Stimulated activated CD4-positive, alpha-beta T cell treated with anti-CD3 and anti-CD28 coated beads, Interleukin-2, amount 100 ng/mL, for 24 hours (primary cell): Measurements from ENCODE around the gene LIN28A.

Experiments
- DNase-seq, 2 donors: peaks; one replicate each; pipeline ENCODE4 v3.0.0-alpha.2; 2020

LIN28A gene

GRCh38 chr1:26438041-26438440 is 27.4 kb downstream of the LIN28A start:
- no peak for DNase-seq

GRCh38 chr1:26440259-26440658 is 29.6 kb downstream of the LIN28A start:
- DNase-seq = no peak

DNA sequence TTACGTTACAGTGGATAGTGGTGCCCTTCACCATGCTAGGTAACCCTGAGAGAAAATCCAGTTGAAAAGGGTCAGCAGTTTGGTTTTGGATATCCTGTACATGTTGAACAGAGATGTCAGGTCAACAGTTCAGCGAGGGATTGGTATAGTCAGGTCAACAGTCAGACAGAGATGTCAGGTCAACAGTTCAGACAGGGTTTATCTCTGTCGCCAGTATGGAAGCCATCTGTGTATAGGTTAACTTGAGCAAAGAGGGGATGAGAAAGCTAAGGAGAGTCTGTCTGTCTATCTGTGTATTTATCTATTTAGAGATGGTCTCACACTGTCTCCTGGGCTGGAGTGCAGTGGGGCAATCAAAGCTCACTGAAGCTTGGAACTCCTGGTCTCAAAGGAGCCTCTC is 39.3 kb downstream of the LIN28A start:
- no peak for DNase-seq

DNA sequence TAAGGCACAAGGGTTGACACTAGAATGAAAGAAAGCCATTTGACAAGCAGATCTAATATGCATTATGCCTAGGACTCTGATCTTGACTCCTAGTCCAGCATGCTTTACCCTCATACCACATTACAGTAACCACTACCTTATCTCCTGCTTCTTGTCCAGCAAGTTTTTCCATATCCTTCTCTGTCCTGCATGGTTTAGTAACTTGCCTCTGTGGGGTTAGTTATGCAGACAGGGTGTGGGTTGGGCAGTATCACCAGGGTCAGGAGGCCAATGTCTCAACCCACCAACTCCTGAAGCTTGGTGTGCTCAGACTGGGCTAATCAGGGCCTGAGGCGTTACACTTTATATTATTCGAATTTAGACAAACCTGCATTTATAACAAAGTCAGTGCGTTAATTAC is 40.3 kb downstream of the LIN28A start:
- DNase-seq = no peak

- DNase-seq = no peak
Measured at GRCh38 chr1:26452459-26453183, 42.0 kb downstream of the LIN28A start.

DNA sequence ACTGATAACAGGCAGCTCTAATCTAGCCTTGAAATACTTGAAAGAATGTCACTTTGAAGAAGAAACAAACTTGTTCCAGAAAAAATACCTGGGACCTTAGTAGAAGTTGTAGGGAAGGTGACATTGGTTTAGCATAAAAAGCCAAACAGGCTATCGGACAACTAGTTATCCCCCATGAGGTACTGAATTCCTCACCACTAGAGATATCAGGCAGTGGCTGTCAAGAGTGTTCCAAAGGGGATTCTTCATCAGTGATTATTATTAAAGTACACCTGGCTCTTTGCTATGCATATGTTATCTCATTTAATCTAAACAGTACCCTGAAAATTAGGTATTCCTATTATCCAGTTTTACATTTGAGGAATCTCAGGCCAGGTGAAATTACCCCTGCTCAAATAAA is 48.5 kb downstream of the LIN28A start:
- no peak for DNase-seq

DNA sequence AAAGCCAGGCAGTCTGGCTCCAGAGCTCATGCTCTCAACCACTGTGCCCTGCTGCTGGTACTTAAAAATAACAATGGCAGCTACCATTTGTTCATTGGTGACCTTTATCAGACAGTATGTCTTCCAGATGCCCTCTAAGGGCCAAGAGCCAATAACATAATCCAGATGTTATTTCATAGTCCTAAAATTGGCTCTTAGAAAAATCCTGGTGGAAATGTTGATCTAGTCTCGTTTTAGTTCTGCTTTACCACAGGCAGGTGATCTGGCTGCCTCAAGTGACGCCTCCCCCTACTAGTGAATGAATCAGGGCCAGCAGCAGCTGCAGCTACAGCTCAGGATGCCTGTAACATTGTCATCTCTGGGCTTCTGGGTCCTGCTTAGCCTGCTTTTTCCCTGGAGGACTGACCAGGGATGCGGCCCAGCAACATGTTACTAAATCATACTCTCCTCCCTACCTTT is 49.0 kb downstream of the LIN28A start:
- DNase-seq = no peak

GRCh38 chr1:26468911-26469310 is 58.3 kb downstream of the LIN28A start:
- no peak for DNase-seq

GRCh38 chr1:26469558-26469957 is 58.9 kb downstream of the LIN28A start:
- no peak for DNase-seq

DNA sequence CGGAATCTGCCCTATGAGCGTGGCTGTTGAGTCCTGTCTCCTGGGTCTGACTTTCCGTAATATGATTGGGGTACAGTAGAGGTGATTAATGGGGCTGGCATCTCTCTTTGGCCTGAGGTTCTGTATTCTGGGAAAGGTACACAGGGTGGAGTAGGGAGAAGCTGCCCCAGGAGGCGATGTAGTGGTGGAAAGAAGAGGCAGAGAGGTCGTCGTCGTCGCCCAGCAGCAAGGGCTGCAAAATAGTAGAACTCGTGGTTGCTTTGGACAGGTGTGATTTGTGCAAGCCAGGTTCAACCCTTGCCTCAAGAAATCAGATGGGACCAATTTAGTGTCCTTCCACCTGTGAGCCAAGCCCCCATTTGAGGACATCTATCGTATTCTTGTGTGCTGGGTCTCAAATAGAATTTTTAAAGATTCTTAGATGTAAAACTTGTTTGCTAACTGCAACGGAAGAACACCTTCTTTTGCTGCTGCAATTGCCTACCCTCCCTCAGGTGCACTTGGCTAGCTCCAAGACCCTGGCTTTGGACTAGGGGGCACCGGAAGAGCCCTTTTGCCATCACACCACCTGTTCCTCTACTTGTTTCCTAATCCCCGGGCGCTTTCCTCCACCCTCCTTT is 60.4 kb downstream of the LIN28A start:
- no peak for DNase-seq

DNA sequence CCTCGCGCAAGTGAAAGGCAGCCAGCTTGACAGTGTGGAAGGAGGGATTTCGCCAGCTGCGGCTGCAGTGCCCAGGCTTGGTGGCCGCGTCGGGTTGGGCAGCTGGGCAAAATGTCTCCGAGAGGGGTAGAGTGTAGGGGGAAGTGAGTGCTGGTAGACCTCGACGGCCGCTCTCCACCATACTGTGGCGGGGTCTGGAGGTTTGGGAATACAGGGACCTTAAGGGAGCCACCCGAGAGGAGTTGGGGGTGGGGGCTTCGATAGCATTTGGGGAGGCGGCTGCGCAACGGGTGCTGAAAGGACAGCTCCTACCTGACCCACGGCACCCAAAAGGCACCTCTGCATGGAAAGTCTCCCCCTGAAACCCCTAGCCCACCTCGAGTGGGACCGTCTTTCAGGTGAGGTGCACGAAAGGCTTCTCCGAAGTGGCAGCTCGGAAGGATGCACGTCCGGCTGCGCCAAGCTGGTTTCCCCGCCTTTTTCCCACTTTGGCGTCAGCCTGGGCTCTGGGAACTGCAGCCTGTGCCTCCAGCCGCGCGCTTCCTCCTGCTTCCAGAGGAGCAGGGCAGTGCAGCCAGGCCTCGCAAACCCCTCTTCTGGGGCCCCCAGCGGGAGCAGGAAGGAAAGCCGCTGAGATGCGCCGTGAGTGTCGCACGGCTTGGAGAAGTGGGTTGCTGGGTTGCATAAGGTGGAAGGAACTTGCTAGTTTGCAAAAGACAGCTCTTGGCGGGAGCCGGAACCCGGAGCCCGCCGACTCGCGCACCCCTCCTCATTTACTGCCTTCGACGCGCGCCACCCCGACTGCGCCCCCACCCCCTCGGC is 61.1 kb downstream of the LIN28A start:
- DNase-seq = peak in 1 of 2 donors; percentile 48

DNA sequence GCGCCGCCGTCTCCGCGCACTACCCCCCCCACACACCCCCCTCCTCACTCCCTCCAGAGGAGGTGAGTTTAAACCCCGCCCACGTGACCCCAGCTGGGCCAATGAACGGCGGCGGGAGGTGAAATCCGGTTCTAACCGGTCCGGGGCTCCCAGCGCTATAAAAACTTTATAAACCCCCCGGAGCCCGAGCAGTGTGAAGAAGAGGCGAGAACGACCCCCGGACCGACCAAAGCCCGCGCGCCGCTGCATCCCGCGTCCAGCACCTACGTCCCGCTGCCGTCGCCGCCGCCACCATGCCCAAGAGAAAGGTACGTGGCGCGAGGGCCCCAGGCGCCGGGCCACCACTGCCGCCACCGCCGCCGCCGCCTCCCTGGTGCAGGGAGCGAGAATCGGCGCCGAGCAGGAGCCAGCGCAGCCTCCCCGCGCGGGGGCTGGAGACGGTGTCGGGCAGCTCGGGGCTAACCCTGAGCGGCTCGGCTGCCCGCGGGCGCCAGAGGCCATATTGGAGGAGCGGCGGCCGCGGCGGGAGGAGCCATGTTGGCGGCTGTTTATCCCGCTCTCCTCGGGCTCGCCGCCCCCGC is 61.8 kb downstream of the LIN28A start, which contains the start of gene HMGN2:
Gene HMGN2 (plus strand): TSS at position 121 of the 581 bp plus-strand sequence. CDS start 173 bp downstream, at position 294.
- peak; percentile 92 to 93 for DNase-seq

- peak; percentile 94 to 96 for DNase-seq
Measured at GRCh38 chr1:26472901-26473845, 62.6 kb downstream of the LIN28A start.

DNA sequence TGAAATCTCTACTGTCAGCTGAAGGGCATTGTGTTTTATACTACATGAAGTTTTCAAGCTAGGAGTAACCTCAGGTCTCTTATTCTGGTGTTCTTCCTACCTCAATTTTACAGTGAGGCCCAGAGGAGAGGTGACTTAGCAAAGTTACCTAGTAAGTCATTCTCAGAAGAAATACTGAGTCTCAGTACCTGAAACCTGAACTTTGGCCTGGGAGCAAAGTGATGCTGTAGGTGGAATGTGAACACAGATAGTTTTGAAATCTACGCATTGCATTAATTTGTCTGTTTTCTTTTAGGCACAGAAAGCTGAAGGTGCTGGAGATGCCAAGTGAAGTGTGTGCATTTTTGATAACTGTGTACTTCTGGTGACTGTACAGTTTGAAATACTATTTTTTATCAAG is 64.2 kb downstream of the LIN28A start:
- DNase-seq = no peak

DNA sequence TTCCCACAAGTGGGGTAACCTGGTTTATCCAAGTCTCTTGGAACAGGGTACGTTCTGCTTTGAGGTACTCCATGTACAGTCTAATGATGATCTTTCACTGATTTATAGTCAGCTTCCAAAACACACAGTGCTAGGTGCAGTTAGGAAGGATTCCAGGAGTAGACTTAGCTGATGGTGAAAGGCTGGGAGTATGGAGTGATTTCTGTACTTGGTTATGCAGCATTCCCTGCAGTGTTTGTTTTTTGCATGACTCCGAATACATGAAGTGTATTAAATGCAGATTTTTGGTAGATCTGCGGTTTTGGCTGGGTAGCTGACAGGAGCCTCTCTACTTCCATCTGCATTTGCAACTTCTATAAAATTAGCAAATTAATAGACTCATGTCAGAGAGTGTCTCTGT is 65.4 kb downstream of the LIN28A start:
- no peak for DNase-seq

DNA sequence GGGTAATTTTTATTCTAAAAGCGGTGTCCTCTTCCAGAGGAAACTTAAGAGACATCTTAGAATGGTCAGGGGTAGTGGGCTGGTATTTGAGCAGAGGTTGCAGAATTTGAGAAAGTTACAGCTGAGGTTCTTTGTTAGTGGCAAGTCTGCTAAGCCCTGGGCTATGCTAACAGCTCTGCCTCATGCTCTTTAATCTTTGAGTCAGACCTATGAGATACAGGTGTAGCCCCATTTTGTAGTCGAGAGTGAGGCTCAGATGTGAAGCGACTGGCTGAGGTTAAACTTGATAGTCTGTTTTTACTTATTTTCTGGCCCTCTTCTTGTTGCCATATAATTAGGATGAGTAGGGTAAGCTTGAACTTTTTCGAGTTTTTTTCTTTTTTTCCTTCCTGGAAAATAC is 66.3 kb downstream of the LIN28A start:
- no peak for DNase-seq

DNA sequence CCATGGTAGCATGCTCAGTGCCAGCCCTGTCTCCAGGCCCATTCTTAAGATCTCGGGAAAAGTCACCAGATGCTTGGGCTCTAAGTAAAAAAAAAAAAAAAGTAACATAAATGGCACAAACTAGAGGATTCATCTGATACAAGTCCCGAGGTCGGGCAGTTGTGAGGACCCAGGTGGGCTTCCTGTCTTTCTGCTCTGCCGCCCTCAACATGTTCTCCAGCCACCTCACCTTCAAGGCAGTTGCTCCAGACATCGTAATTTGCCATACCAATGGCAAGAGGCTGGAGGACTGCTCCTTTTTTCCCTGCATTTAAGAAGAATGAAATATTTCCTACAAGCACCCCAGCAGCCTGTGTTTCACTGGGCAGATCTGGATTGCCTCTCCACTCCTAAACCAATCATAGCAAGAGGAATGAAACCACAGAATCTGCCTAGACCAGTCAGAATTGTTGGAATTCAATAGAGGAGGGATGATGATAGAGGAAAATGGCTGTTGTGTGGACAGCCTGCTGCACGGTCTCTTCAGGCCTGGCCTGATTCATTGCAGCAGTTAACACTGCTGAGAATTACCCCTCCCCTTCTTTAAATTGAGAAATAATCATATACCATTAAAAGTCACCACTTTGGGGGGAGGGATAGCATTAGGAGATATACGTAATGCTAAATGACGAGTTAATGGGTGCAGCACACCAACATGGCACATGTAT is 67.0 kb downstream of the LIN28A start:
- no peak for DNase-seq

DNA sequence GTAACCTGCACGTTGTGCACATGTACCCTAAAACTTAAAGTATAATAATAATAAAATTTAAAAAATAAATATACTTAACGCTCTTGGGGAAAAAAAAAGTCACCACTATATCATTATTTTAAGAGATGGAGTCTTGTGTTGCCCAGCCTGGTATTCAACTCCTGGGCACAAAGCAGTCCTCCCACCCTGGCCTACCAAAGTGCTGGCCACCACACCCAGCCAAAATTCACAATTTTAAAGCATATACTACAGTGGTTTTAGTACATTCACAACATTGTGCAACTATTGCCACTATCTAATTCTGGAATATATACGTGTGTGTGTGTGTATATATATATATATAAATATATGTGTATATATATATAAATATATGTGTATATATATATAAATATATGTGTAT is 67.5 kb downstream of the LIN28A start:
- no peak for DNase-seq

DNA sequence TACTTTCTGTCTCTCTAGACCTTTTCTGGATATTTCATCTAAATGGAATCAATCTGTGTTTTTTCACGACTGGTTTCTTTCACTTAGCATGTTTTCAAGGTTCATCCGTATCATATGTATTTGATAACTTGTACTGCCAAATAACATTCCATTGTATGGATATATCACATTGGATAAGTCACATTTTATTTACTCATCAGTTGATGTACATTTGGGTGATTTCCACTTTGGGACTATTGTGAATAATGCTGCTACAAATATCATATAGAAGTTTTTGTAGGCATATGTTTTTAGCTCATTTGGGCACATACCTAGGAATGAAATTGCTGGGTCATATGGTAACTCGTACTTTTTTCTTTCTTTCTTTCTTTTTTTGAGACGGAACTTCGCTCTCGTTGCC is 68.4 kb downstream of the LIN28A start:
- no peak for DNase-seq
